Measurements from ENCODE around the gene TLR10. TPM values are rescaled to one million over a fixed set of nuclear protein-coding genes. Genes with fewer than 3 reads are reported as not detected.

The TLR10 gene
- total RNA-seq, 1 experiment from 2014 or later: not detected

GRCh38 chr4:38804654-38805295 lies 22.0 kb upstream of the TLR10 start, which contains the start of gene TLR1:
TLR1 (minus strand) TSS chr4:38804791; CDS start chr4:38798831, 5,960 bp downstream.
- BruUV-seq (replicated peaks): no TSS peak
- CTCF ChIA-PET: no interaction called here
- no peaks in the 10 kb centered on the region for H3K27me3 ChIP-seq (replicated peaks; ENCODE audit: insufficient read depth, low read depth, low read length, poor library complexity)
- POLR2A ChIA-PET (ENCODE audit: low non-redundant PET): no interaction called here
- no peaks in the 10 kb centered on the region for H3K9me3 ChIP-seq (ENCODE audit: low read depth, low read length, poor library complexity, severe bottlenecking)
- TF ChIP-seq EZH2 (IDR thresholded peaks at IDR 0.05; ENCODE audit: borderline replicate concordance, low read depth, low read length, poor library complexity, severe bottlenecking) (no peak), CTCF (conservative IDR thresholded peaks at IDR 0.05; ENCODE audit: low read depth, low read length) (peak; percentile 64)
- H3K4me1 ChIP-seq (ENCODE audit: insufficient read depth, low read length, poor library complexity, severe bottlenecking): no peaks in the 10 kb centered on the region
- H3K4me3 ChIP-seq (ENCODE audit: low read depth, low read length, poor library complexity, severe bottlenecking): no peak within 1 kb of the TSS
- DNase-seq (ENCODE audit: low spot score): peak; percentile 46
- no peaks in the 10 kb centered on the region for H3K36me3 ChIP-seq (ENCODE audit: insufficient read depth, low read length, poor library complexity, severe bottlenecking)
- no peak within 1 kb of the TSS for H3K27ac ChIP-seq (ENCODE audit: low read depth, low read length, poor library complexity, severe bottlenecking)
- intact Hi-C loops (cut with micrococcal nuclease; ENCODE audit: unreplicated experiment): no loop called here

DNA sequence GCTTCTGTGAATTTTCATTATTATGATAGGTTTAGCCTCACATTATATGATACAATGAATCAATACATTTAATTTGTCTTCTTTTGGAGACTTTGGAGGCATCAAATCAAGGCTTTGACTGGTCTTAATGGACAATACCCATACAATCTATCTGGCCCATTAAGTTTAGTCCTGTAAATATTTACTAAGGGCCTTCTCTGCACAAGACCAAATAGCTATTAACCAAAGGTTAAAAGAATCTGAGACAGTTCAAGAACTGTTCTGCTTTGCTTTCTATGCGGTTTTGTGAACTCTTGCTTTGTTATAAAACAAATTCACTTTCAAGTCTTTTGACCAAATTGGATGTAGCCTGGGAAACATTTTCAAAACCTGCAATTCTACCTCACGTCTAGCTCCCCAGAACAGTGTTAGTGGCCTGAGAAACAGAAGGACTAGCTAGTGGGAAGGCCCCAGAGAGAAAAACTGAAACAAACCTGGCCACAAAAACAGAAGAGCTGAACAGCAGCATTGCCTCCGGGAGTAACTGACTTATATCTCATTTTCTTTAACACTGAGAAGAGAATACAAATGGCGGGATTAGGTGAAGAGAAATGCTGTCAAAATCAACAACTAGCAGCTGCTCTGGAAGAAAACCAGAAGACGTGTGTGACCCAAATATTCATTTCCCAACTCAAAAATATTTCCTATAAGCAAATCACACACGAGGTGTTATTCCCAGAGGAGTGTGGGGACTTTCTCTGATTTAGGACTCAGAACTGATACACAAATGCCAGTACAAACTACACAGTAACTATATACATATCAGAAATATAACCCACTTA lies 21.3 kb upstream of the TLR10 start:
- TF ChIP-seq EZH2 (IDR thresholded peaks at IDR 0.05; ENCODE audit: borderline replicate concordance, low read depth, low read length, poor library complexity, severe bottlenecking): no peak
- no peak for TF ChIP-seq CTCF (conservative IDR thresholded peaks at IDR 0.05; ENCODE audit: low read depth, low read length)
- Histone ChIP-seq H3K4me1 (ENCODE audit: insufficient read depth, low read length, poor library complexity, severe bottlenecking) (no peaks in the 10 kb centered on the region), H3K36me3 (ENCODE audit: insufficient read depth, low read length, poor library complexity, severe bottlenecking) (no peaks in the 10 kb centered on the region), H3K27ac (ENCODE audit: low read depth, low read length, poor library complexity, severe bottlenecking) (no peak overlapping the region), H3K4me3 (ENCODE audit: low read depth, low read length, poor library complexity, severe bottlenecking) (no peak overlapping the region), H3K27me3 (replicated peaks; ENCODE audit: insufficient read depth, low read depth, low read length, poor library complexity) (no peaks in the 10 kb centered on the region), H3K9me3 (ENCODE audit: low read depth, low read length, poor library complexity, severe bottlenecking) (no peaks in the 10 kb centered on the region)
- CTCF ChIA-PET: no interaction called here
- DNase-seq (ENCODE audit: low spot score): no peak
- POLR2A ChIA-PET (ENCODE audit: low non-redundant PET): no interaction called here
- intact Hi-C loops (cut with micrococcal nuclease; ENCODE audit: unreplicated experiment): no loop called here
- no TSS peak for BruUV-seq (replicated peaks)

DNA sequence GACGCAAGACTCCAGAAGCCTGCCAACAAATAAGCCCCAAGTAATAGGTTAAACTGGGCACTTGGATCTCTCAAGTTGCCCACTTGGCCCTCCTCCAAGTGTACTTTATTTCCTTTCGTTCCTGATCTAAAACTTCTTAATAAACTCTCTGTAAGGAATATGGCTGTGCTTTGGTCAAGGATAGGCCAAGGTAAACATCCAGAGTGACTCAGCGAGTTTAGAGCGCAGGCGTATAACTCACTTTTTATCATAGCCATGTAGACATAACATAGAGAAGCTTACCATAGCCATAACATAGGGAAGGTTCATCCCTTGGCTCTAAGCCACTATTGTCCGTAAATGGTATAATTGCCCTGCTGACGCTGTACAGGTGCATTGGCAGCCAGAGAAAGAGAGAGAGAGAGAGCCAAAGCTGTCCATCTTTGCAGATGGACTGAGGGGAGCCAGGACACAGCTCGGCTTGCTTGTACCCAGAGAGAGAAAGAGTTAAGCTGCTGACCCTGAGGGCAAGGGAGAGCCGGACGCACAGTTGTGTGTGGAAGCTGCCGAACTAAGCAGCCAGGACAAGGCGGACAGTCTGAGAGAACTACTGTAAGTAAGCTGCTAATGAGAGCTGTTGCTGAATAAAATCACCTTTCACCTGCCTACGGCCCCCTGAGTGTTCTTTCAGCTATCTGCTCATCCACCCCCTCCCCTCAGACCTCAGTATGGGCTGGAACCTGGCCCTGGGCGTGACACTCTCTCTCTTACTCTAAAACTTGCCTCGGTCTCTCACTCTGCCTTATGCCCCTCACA lies 20.0 kb upstream of the TLR10 start:
- intact Hi-C loops (cut with micrococcal nuclease; ENCODE audit: unreplicated experiment): no loop called here
- DNase-seq (ENCODE audit: low spot score): no peak
- Histone ChIP-seq H3K4me1 (ENCODE audit: insufficient read depth, low read length, poor library complexity, severe bottlenecking) (no peaks in the 10 kb centered on the region), H3K27me3 (replicated peaks; ENCODE audit: insufficient read depth, low read depth, low read length, poor library complexity) (no peaks in the 10 kb centered on the region), H3K9me3 (ENCODE audit: low read depth, low read length, poor library complexity, severe bottlenecking) (no peaks in the 10 kb centered on the region), H3K27ac (ENCODE audit: low read depth, low read length, poor library complexity, severe bottlenecking) (no peak overlapping the region), H3K36me3 (ENCODE audit: insufficient read depth, low read length, poor library complexity, severe bottlenecking) (no peaks in the 10 kb centered on the region), H3K4me3 (ENCODE audit: low read depth, low read length, poor library complexity, severe bottlenecking) (no peak overlapping the region)
- TF ChIP-seq CTCF (conservative IDR thresholded peaks at IDR 0.05; ENCODE audit: low read depth, low read length) (no peak), EZH2 (IDR thresholded peaks at IDR 0.05; ENCODE audit: borderline replicate concordance, low read depth, low read length, poor library complexity, severe bottlenecking) (no peak)
- ChIA-PET CTCF (no interaction called here), POLR2A (ENCODE audit: low non-redundant PET) (interaction anchor here (0.6 kb wide), 1 partner anchor 167 kb away, joined by 7 read pairs; no protein-coding TSS in a partner anchor)
- no TSS peak for BruUV-seq (replicated peaks)
